HG02588 (cell line): ENCODE results near the gene IL12RB2.
"Not testable (repeated sequence)": the region's sequence is repeated elsewhere in the genome, so short reads cannot be mapped to it uniquely, and the experiment has no call there.

Experiments
- ATAC-seq: cut with Tn5 transposase; IDR thresholded peaks from one replicate; pipeline ENCODE4 v1.9.1; 2021; ENCODE audit warnings: mild to moderate bottlenecking, moderate library complexity; ENCODE audit not compliant: unreplicated experiment

The IL12RB2 gene

DNA sequence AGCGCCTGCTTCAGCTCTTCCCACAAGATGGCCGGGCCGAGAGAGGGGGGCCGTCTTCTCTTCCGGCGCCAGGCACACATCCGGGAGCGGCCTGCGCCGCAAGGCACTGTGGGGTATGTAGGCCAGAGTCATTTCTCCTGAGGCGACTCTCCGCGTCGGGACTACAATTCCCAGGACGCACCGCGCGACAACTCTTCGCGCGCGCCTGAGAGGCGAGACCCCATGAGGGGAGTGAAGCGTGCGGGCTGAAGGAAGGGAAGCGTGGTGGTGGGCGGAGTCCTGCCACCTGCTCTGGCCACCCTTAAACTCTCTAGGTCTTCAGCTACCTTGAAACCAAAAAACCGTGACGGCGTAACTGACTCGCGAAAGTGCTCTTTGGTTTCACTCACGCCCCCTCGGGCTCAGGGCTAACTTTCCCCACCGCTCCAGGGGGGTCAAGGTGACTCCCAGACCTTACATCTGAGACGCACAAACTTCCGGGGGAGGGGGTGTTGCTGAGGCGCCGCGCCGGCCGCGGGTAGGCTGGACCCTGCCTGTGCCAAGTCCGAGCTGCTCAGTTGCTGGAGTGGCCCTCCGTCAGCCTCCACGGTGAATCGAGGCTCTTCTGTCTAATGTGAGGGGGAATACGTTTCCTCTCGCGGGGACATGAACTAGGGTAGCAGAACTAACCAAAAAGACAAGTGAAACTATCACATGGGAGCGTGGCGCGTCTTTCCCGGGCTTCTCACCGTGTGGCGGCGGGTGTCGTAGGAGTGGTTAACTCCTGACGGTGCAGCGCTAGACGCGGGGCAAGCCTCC lies 122.9 kb downstream of the IL12RB2 start, which contains the start of gene SERBP1:
Gene SERBP1 (minus strand): TSS at position 45 of the 798 bp plus-strand sequence. CDS start 102 bp downstream, outside the sequence.
- ATAC-seq, result peak; percentile 84

- ATAC-seq, result no peak
These were observed 123.6 kb downstream of the IL12RB2 start for GRCh38 chr1:67431156-67431765.

DNA sequence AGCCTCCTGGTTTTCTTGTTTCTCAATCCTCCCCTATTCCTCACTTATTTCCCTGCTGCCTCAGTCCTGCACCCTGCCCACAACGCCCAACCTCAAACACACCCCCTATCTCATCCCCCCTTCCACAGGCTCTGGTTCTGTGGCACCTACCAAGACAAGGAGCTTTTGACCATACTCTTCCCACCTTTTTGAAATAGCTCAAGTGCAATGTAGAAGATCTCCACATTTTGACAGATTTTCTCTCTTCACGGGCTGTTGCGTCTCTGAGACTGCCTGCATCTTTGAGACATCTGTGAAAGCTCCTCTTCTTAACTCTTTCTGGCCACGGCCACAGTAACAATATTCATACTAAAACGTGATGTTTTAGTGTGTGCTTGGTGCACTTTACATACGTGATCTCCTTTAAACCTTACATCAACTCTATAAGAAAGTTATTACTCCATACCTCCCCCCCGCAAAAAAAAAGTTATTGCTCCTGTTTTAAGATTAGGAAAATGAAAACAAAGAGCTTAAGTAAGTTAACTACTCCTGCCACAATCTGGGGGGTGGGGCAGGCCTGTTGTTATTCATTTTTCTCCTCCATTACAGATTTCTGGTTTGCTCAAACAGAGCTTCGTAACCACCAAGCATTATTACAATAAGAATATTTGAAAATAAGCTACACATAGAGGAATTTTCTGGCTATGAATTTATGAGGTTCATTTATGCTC lies 124.4 kb downstream of the IL12RB2 start:
- ATAC-seq, result no peak

GRCh38 chr1:67432745-67433144 lies 125.1 kb downstream of the IL12RB2 start:
- no peak for ATAC-seq

GRCh38 chr1:67433837-67434236 lies 126.2 kb downstream of the IL12RB2 start:
- no peak for ATAC-seq

DNA sequence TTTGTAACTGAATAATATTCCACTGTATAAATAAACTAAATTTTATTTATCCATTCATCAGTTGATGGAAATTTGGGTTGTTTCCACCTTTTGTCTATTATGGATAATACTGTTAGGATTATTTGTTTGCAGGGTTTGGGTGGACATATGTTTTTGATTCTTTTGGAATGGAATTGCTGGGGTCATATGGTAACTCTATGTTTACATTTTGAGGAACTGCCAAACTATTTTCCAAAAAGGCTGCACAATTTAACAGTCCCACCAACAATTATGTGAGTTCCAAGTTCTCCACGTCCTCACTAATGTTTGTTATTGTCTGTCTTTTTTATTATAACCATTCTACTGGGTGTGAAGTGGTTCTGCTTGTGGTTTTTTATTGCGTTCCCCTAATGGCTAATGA lies 126.8 kb downstream of the IL12RB2 start:
- ATAC-seq, result no peak

- no peak for ATAC-seq
These were observed 128.9 kb downstream of the IL12RB2 start for GRCh38 chr1:67436511-67437055.

DNA sequence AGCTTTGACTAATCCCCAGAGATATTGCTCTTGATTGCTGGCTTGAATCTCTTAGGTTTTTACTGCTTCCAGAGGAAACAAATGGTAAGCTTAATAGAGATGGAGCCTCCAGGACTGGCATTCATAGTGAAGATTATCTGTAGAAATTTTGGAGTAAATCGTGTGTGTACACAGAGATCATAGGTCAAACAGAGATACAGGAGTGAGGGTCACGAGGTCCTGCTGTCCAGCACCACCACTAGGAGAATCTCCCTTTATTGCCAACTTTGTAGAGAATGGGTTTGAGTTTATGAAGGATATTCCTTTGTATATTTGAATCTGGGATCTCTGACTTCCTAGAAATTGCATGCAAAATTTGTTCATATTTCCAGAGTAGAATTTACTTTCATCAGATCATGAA lies 130.3 kb downstream of the IL12RB2 start:
- no peak for ATAC-seq

- no peak for ATAC-seq
These were observed 131.8 kb downstream of the IL12RB2 start for GRCh38 chr1:67439277-67440029.

- ATAC-seq, result no peak
These were observed 132.7 kb downstream of the IL12RB2 start for GRCh38 chr1:67440339-67440738.

DNA sequence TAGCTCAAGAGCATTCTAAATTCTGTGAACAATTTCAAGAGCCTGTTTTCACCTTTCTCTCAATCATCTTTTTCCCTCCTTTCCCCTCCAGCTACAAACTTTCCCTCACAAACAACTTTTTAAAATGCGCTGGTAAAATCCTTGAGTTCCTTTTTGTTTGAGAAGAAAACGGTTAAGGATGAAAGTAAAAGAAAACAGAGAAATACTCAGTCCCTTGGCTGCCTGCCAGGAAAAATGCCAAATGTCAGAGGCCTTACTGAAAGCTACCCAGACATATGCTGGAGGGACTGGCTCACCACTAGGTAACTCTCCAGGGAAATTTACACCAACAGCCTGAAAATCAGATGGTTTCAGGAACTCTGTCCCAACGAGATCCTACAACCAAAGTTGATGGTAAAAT lies 133.5 kb downstream of the IL12RB2 start:
- no peak for ATAC-seq

- ATAC-seq, result no peak
These were observed 134.1 kb downstream of the IL12RB2 start for GRCh38 chr1:67441739-67442281.

DNA sequence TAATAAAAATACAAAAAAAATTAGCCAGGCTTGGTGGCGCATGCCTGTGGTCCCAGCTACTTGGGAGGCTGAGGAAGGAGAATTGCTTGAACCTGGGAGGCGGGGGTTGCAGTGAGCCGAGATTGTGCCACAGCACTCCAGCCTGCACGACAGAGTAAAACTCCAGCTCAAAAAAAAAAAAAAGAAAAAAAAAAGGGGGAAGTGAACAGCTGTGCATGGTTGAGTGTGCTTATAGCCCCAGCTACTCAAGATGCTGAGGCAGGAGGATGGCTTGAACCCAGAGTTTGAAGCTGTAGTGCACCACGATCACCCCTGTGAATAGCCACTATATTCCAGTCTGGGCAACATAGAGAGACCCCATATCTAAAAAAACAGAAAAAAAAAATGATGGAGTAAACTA lies 138.3 kb downstream of the IL12RB2 start:
- not testable (repeated sequence) for ATAC-seq
